Right kidney (tissue), 9 donors: ENCODE results near the gene INHBB.
"Not testable (repeated sequence)": the region's sequence is repeated elsewhere in the genome, so short reads cannot be mapped to it uniquely, and the experiment has no call there.

Experiments used
- DNase-seq: peaks from one replicate; pipeline ENCODE4 v3.0.0-alpha.2; 2016
- long read RNA-seq, 8 donors: transcript quantifications; one replicate each; lab custom pipeline, GENCODE V29; 2026

Gene INHBB
- long read RNA-seq, donor 1: 0 reads
- long read RNA-seq, donor 2: 0 reads
- long read RNA-seq, donor 3: 0 reads
- long read RNA-seq, donor 4: 0 reads
- long read RNA-seq, donor 5: 0 reads
- long read RNA-seq, donor 6: 0 reads
- long read RNA-seq, donor 7: 0 reads
- long read RNA-seq, donor 8: 0 reads

- peak; percentile 47 for DNase-seq
Measured at GRCh38 chr2:120346026-120346666, at the start of gene INHBB. TSS of gene INHBB (plus strand) at chr2:120346136. CDS start at chr2:120346189, 53 bp downstream.

- DNase-seq: no peak
Measured at GRCh38 chr2:120298173-120298835, 47.6 kb upstream of the INHBB start.

GRCh38 chr2:120299004-120299403 lies 46.9 kb upstream of the INHBB start:
- DNase-seq: no peak

- DNase-seq: no peak
Measured at GRCh38 chr2:120299561-120299960, 46.4 kb upstream of the INHBB start.

- DNase-seq: no peak
Measured at GRCh38 chr2:120300385-120300784, 45.6 kb upstream of the INHBB start.

GRCh38 chr2:120301284-120301683 lies 44.7 kb upstream of the INHBB start:
- DNase-seq: no peak

- no peak for DNase-seq
Measured at GRCh38 chr2:120302301-120302700, 43.6 kb upstream of the INHBB start.

GRCh38 chr2:120303177-120303576 lies 42.8 kb upstream of the INHBB start:
- no peak for DNase-seq

GRCh38 chr2:120305296-120305695 lies 40.6 kb upstream of the INHBB start:
- no peak for DNase-seq

GRCh38 chr2:120305937-120306490 lies 39.9 kb upstream of the INHBB start:
- DNase-seq: no peak

GRCh38 chr2:120307482-120307881 lies 38.5 kb upstream of the INHBB start:
- no peak for DNase-seq

GRCh38 chr2:120308038-120308910 lies 37.7 kb upstream of the INHBB start:
- DNase-seq: no peak

GRCh38 chr2:120310136-120310535 lies 35.8 kb upstream of the INHBB start:
- DNase-seq: no peak

- not testable (repeated sequence) for DNase-seq
Measured at GRCh38 chr2:120310841-120311240, 35.1 kb upstream of the INHBB start.

GRCh38 chr2:120312076-120312475 lies 33.9 kb upstream of the INHBB start:
- DNase-seq: no peak

- DNase-seq: peak; percentile 81
Measured at GRCh38 chr2:120312860-120313694, 32.9 kb upstream of the INHBB start.

GRCh38 chr2:120313695-120314615 lies 32.0 kb upstream of the INHBB start:
- no peak for DNase-seq

GRCh38 chr2:120314690-120315366 lies 31.1 kb upstream of the INHBB start:
- no peak for DNase-seq

GRCh38 chr2:120315367-120316033 lies 30.4 kb upstream of the INHBB start:
- DNase-seq: no peak
